ENCODE data around the gene CREG1.

The CREG1 gene

DNA sequence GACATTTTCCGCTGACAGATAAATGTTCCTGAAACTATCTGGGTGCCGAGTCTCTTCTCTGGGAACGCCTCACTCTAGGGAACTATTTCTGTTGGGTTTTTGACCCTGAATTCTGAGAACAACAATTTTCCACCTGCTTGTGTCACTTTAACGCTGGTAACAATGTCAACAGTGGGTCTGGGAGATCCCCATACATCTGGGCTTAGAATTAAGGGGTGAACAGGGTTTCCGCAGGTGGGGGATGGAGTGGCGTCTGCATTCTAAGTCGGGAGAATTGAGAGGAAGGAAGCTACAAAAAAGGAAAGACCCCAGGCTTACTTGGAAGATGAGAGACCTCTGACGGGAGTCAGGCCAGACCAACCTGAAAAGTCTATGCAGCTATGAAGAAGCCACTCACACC, 44.0 kb downstream of the CREG1 start:
- Histone ChIP-seq H3K36me3 (ENCODE audit: insufficient read depth) (no peaks in the 10 kb centered on the region), H3K4me2 (no peak overlapping the region), H4K20me1 (ENCODE audit: insufficient read depth) (no peaks in the 10 kb centered on the region), H3K4me3 (IDR thresholded peaks at IDR 0.05; ENCODE audit: insufficient read depth, low read depth, low read length) (no peak overlapping the region), H2AFZ (ENCODE audit: low read depth) (no peak overlapping the region), H3K27me3 (ENCODE audit: insufficient read depth, low read depth) (no peaks in the 10 kb centered on the region), H3K27ac (no peak overlapping the region), H3K79me2 (ENCODE audit: insufficient read depth, low read depth) (no peaks in the 10 kb centered on the region), H3K9ac (no peak overlapping the region), H3K4me1 (ENCODE audit: low read depth, poor library complexity, severe bottlenecking) (no peaks in the 10 kb centered on the region)
- TF ChIP-seq, protein P1, sequence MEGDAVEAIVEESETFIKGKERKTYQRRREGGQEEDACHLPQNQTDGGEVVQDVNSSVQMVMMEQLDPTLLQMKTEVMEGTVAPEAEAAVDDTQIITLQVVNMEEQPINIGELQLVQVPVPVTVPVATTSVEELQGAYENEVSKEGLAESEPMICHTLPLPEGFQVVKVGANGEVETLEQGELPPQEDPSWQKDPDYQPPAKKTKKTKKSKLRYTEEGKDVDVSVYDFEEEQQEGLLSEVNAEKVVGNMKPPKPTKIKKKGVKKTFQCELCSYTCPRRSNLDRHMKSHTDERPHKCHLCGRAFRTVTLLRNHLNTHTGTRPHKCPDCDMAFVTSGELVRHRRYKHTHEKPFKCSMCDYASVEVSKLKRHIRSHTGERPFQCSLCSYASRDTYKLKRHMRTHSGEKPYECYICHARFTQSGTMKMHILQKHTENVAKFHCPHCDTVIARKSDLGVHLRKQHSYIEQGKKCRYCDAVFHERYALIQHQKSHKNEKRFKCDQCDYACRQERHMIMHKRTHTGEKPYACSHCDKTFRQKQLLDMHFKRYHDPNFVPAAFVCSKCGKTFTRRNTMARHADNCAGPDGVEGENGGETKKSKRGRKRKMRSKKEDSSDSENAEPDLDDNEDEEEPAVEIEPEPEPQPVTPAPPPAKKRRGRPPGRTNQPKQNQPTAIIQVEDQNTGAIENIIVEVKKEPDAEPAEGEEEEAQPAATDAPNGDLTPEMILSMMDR (conservative IDR thresholded peaks at IDR 0.05; ENCODE audit: low read depth, low read length): no peak

DNA sequence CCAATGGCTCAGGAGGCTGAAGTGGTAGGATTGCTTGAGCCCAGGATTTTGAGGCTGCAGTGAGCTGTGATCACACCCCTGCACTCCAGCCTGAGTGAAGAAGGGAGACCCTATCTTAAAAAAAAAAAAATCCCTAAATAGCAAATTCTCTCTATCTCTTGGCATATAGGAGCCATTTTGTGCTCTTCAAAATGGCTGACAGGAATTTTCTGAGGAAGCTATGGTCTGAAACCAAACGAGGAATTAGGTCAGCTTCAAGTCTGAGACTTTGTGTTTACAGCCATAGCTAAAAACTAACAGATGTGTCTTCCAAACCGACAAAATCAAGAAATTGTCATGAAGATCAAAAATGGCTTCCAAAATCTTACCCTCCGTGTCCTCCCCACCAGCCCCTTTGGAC, 45.8 kb downstream of the CREG1 start:
- Histone ChIP-seq H3K4me1 (ENCODE audit: low read depth, poor library complexity, severe bottlenecking) (no peaks in the 10 kb centered on the region), H4K20me1 (ENCODE audit: insufficient read depth) (no peaks in the 10 kb centered on the region), H3K4me2 (no peak overlapping the region), H3K4me3 (IDR thresholded peaks at IDR 0.05; ENCODE audit: insufficient read depth, low read depth, low read length) (no peak overlapping the region), H3K9ac (no peak overlapping the region), H3K36me3 (ENCODE audit: insufficient read depth) (no peaks in the 10 kb centered on the region), H3K79me2 (ENCODE audit: insufficient read depth, low read depth) (no peaks in the 10 kb centered on the region), H2AFZ (ENCODE audit: low read depth) (no peak overlapping the region), H3K27ac (no peak overlapping the region), H3K27me3 (ENCODE audit: insufficient read depth, low read depth) (no peaks in the 10 kb centered on the region)
- TF ChIP-seq, protein P1 (conservative IDR thresholded peaks at IDR 0.05; ENCODE audit: low read depth, low read length): no peak

DNA sequence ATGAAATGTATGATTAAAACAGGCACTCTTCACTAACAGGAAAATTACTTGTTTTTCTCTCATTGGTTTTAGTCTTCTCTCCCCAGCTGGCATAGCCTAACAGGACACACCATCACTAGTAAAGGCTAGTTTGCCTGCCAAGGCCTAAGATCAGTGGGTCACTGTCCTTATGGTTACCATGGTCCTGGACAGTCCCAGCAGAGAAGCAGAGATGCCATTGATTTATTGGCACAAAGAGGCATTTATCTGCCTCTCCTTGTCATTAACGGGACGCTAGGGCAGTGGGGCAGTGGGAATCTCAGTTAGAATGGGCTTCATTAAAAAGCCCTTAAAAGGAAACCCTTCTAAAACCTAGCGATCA, 49.1 kb downstream of the CREG1 start:
- Histone ChIP-seq H3K27ac (no peak overlapping the region), H3K79me2 (ENCODE audit: insufficient read depth, low read depth) (no peaks in the 10 kb centered on the region), H3K4me1 (ENCODE audit: low read depth, poor library complexity, severe bottlenecking) (peaks cover 29% of the 10 kb centered on the region), H3K4me3 (IDR thresholded peaks at IDR 0.05; ENCODE audit: insufficient read depth, low read depth, low read length) (no peak overlapping the region), H3K27me3 (ENCODE audit: insufficient read depth, low read depth) (no peaks in the 10 kb centered on the region), H4K20me1 (ENCODE audit: insufficient read depth) (no peaks in the 10 kb centered on the region), H3K9ac (no peak overlapping the region), H3K36me3 (ENCODE audit: insufficient read depth) (no peaks in the 10 kb centered on the region), H2AFZ (ENCODE audit: low read depth) (no peak overlapping the region), H3K4me2 (no peak overlapping the region)
- TF ChIP-seq, protein P1 (conservative IDR thresholded peaks at IDR 0.05; ENCODE audit: low read depth, low read length): no peak

DNA sequence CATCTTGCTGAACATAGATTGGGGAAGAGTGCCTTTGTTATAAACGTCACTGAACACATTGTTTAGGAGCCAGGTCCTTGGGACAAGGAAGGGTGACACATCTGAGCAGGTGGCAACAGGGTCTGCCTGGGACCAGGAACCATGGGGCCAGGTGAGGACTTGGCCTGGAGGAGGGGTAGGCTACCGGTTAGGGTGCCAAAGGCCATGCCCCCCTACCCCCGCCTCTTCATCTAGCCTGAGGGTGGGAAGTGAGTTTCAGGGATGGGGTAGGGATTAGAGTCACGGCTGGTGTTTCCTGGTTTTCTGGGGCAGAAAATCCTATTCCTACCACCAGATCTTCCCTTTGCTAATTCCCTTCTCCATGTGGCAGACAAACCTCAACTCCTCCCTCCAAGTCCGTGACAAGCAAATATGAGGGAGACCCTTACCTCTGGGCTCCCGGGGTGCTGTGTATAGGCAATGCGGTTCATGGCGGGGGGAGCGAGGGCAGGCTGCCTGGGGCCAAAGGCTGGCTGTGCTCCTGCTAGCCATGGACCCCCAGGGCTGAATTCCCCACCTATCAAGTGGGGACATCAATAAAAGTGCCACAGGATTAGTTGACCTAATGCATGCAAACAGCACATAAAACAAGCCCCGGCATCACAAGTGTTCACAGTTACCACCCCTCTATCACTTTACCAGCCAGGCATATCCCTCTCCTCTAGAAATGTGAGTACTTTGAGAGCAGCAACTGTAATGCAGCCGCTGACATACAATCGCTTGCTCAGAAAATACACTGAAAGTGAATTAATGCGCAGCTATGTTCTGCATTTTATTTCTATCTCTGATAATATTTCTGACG, 49.7 kb downstream of the CREG1 start:
- H3K36me3 ChIP-seq (ENCODE audit: insufficient read depth): no peaks in the 10 kb centered on the region
- TF ChIP-seq, protein P1 (conservative IDR thresholded peaks at IDR 0.05; ENCODE audit: low read depth, low read length): no peak
- no peaks in the 10 kb centered on the region for H3K79me2 ChIP-seq (ENCODE audit: insufficient read depth, low read depth)
- no peaks in the 10 kb centered on the region for H4K20me1 ChIP-seq (ENCODE audit: insufficient read depth)
- H3K27ac ChIP-seq: no peak overlapping the region
- H3K9ac ChIP-seq: no peak overlapping the region
- H3K4me2 ChIP-seq: no peak overlapping the region
- no peak overlapping the region for H3K4me3 ChIP-seq (IDR thresholded peaks at IDR 0.05; ENCODE audit: insufficient read depth, low read depth, low read length)
- no peak overlapping the region for H2AFZ ChIP-seq (ENCODE audit: low read depth)
- H3K27me3 ChIP-seq (ENCODE audit: insufficient read depth, low read depth): no peaks in the 10 kb centered on the region
- peaks cover 35% of the 10 kb centered on the region for H3K4me1 ChIP-seq (ENCODE audit: low read depth, poor library complexity, severe bottlenecking)
